IMR-90 (cell line): ENCODE measurements around the gene KLHL29. TPM values are rescaled to one million over a fixed set of nuclear protein-coding genes. Genes with fewer than 3 reads are reported as not detected.
A peak's percentile ranks its signal among the peaks of the same experiment; 100 is the strongest.

Source experiments
- ATAC-seq: fragments of 200-7000 bp; cut with Tn5 transposase; 2 replicates; pipeline ENCODE4 v1.9.1; 2020; ENCODE audit warnings: low read depth, mild to moderate bottlenecking, moderate library complexity
- BruUV-seq: library from RNA; stranded (reverse); fragments of 400-500 nt; replicated peaks from 2 replicates; lab custom pipeline; 2021; lab: Mats Ljungman, UMichigan
- CTCF ChIA-PET: fragments of 300-600 bp; formaldehyde crosslinking; extraction: SDS; loops from one replicate; lab custom pipeline; 2021; ENCODE audit warnings: antibody characterized with exemption; lab: Yijun Ruan, JAX
- POLR2A ChIA-PET: fragments of 300-600 bp; sonication (Branson Sonifier 250); formaldehyde crosslinking; loops from one replicate; lab custom pipeline; 2022; ENCODE audit warnings: antibody characterized with exemption; ENCODE audit not compliant: unreplicated experiment; lab: Charles Lee
- DNase-seq: peaks from one replicate; pipeline ENCODE4 v3.0.0; 2013
- H2AFZ ChIP-seq: replicated peaks from 2 replicates; pipeline ENCODE3; 2013; ENCODE audit warnings: low read length, mild to moderate bottlenecking; ENCODE audit not compliant: poor library complexity
- H2AK5ac ChIP-seq: 2 replicates; pipeline ENCODE4 v1.6.1; 2013; ENCODE audit warnings: low read depth, low read length, inconsistent platforms
- H2AK9ac ChIP-seq: replicated peaks from 2 replicates; pipeline ENCODE3; 2013; ENCODE audit warnings: mild to moderate bottlenecking, low read depth, low read length, moderate library complexity; ENCODE audit not compliant: poor library complexity
- H2BK120ac ChIP-seq: 2 replicates; pipeline ENCODE4 v1.6.1; 2013; ENCODE audit warnings: low read depth, low read length, inconsistent platforms
- H2BK15ac ChIP-seq: 3 replicates; pipeline ENCODE4 v1.6.1; 2013; ENCODE audit warnings: low read depth, low read length, inconsistent platforms
- H2BK20ac ChIP-seq: 2 replicates; pipeline ENCODE4 v1.6.1; 2013; ENCODE audit warnings: low read depth, mild to moderate bottlenecking, inconsistent platforms, low read length, moderate library complexity
- H2BK5ac ChIP-seq: 2 replicates; pipeline ENCODE4 v1.6.1; 2013; ENCODE audit warnings: mild to moderate bottlenecking, low read depth, low read length, inconsistent platforms; ENCODE audit not compliant: poor library complexity, severe bottlenecking
- H3K14ac ChIP-seq: replicated peaks from 2 replicates; pipeline ENCODE4 v1.6.1; 2013; ENCODE audit warnings: low read depth, low read length, inconsistent platforms
- H3K18ac ChIP-seq: 2 replicates; pipeline ENCODE4 v1.6.1; 2013; ENCODE audit warnings: low read depth, low read length, control low read depth
- H3K23ac ChIP-seq: 2 replicates; pipeline ENCODE4 v1.6.1; 2013; ENCODE audit warnings: low read depth, low read length, inconsistent platforms
- H3K27ac ChIP-seq: 2 replicates; pipeline ENCODE4 v1.5.1; 2013; ENCODE audit warnings: mild to moderate bottlenecking, control low read depth, low read length; ENCODE audit not compliant: insufficient read depth
- H3K27me3 ChIP-seq: 2 replicates; pipeline ENCODE4 v1.6.1; 2013; ENCODE audit warnings: low read length; ENCODE audit not compliant: control insufficient read depth, insufficient read depth
- H3K36me3 ChIP-seq: 2 replicates; pipeline ENCODE4 v1.6.1; 2013; ENCODE audit warnings: low read length, mixed read lengths; ENCODE audit not compliant: control insufficient read depth, insufficient read depth
- H3K4ac ChIP-seq: 2 replicates; pipeline ENCODE4 v1.6.1; 2013; ENCODE audit warnings: low read depth, low read length, inconsistent platforms
- H3K4me1 ChIP-seq: 2 replicates; pipeline ENCODE4 v1.6.1; 2013; ENCODE audit warnings: low read length, mixed read lengths; ENCODE audit not compliant: control insufficient read depth, insufficient read depth
- H3K4me2 ChIP-seq: 2 replicates; pipeline ENCODE4 v1.6.1; 2013; ENCODE audit warnings: low read depth, mild to moderate bottlenecking, control low read depth, low read length, moderate library complexity
- H3K4me3 ChIP-seq: 2 replicates; pipeline ENCODE4 v1.5.1; 2013; ENCODE audit warnings: low read depth, mild to moderate bottlenecking, control low read depth, low read length, moderate library complexity; ENCODE audit not compliant: insufficient read depth
- H3K56ac ChIP-seq: 2 replicates; pipeline ENCODE4 v1.6.1; 2013; ENCODE audit warnings: low read length, inconsistent platforms; ENCODE audit not compliant: insufficient read depth; ENCODE audit errors: extremely low read depth
- H3K79me1 ChIP-seq, 2 experiments: 2 replicates each; pipeline ENCODE4 v1.6.1; 2013; ENCODE audit warnings: low read length in 2 of 2, inconsistent platforms in 1 of 2, low read depth in 1 of 2
- H3K9ac ChIP-seq: 2 replicates; pipeline ENCODE4 v1.6.1; 2013; ENCODE audit warnings: low read depth, low read length, control low read depth
- H3K9me1 ChIP-seq: 2 replicates; pipeline ENCODE4 v1.6.1; 2013; ENCODE audit warnings: low read length, inconsistent platforms; ENCODE audit not compliant: insufficient read depth
- H3K9me3 ChIP-seq: 2 replicates; pipeline ENCODE4 v1.6.1; 2013; ENCODE audit warnings: low read length; ENCODE audit not compliant: control insufficient read depth, insufficient read depth
- H4K20me1 ChIP-seq: 2 replicates; pipeline ENCODE4 v1.6.1; 2013; ENCODE audit warnings: low read length, inconsistent platforms; ENCODE audit not compliant: insufficient read depth
- H4K5ac ChIP-seq: 2 replicates; pipeline ENCODE4 v1.6.1; 2013; ENCODE audit warnings: mild to moderate bottlenecking, low read depth, low read length, control low read depth
- H4K8ac ChIP-seq, 2 experiments: 2 replicates each; pipeline ENCODE4 v1.6.1; 2013; ENCODE audit warnings: low read depth in 2 of 2, low read length in 2 of 2, control low read depth in 1 of 2, inconsistent platforms in 1 of 2
- H4K91ac ChIP-seq: 2 replicates; pipeline ENCODE4 v1.6.1; 2013; ENCODE audit warnings: low read depth, low read length, inconsistent platforms; ENCODE audit not compliant: insufficient read depth
- BHLHE40 ChIP-seq: fragments of 150-350 bp; IDR thresholded peaks from 2 replicates; pipeline ENCODE4 v1.6.1; 2016; ENCODE audit warnings: mild to moderate bottlenecking, low read depth, low read length
- CEBPB ChIP-seq: IDR thresholded peaks from 2 replicates; pipeline ENCODE4 v1.6.1; 2012; ENCODE audit warnings: low read depth, low read length, improper control_type of control experiment
- CHD1 ChIP-seq: IDR thresholded peaks from 2 replicates; pipeline ENCODE4 v1.6.1; 2012; ENCODE audit warnings: low read depth, low read length, improper control_type of control experiment
- CTCF ChIP-seq: conservative IDR thresholded peaks from 2 replicates; pipeline ENCODE4 v1.5.1; 2012; ENCODE audit warnings: mild to moderate bottlenecking, low read depth, low read length, improper control_type of control experiment
- FOS ChIP-seq: fragments of 150-350 bp; IDR thresholded peaks from 2 replicates; pipeline ENCODE4 v1.6.1; 2016; ENCODE audit warnings: low read depth, low read length
- MAFK ChIP-seq: IDR thresholded peaks from 2 replicates; pipeline ENCODE4 v1.6.1; 2012; ENCODE audit warnings: low read depth, low read length, improper control_type of control experiment
- MAZ ChIP-seq: IDR thresholded peaks from 2 replicates; pipeline ENCODE4 v1.6.1; 2012; ENCODE audit warnings: low read depth, mild to moderate bottlenecking, low read length, improper control_type of control experiment, moderate library complexity, borderline replicate concordance
- MXI1 ChIP-seq: IDR thresholded peaks from 2 replicates; pipeline ENCODE4 v1.6.1; 2012; ENCODE audit warnings: low read depth, mild to moderate bottlenecking, low read length, moderate library complexity, borderline replicate concordance
- NFE2L2 ChIP-seq: fragments of 150-350 bp; IDR thresholded peaks from 2 replicates; pipeline ENCODE4 v1.6.1; 2016; ENCODE audit warnings: low read depth, mild to moderate bottlenecking, low read length
- POLR2A ChIP-seq: IDR thresholded peaks from 2 replicates; pipeline ENCODE4 v1.6.1; 2012; ENCODE audit warnings: mild to moderate bottlenecking, low read depth, low read length
- RAD21 ChIP-seq: IDR thresholded peaks from 2 replicates; pipeline ENCODE4 v1.6.1; 2012; ENCODE audit warnings: low read length, improper control_type of control experiment
- RCOR1 ChIP-seq: IDR thresholded peaks from 2 replicates; pipeline ENCODE4 v1.6.1; 2012; ENCODE audit warnings: mild to moderate bottlenecking, low read length, improper control_type of control experiment; ENCODE audit not compliant: insufficient replicate concordance
- RFX5 ChIP-seq: IDR thresholded peaks from 2 replicates; pipeline ENCODE4 v1.8.0; 2012; ENCODE audit warnings: low read depth, mild to moderate bottlenecking, low read length, moderate library complexity
- SMC3 ChIP-seq: fragments of 150-350 bp; IDR thresholded peaks from 2 replicates; pipeline ENCODE4 v1.6.1; 2016; ENCODE audit warnings: low read depth, mild to moderate bottlenecking, antibody characterized with exemption, low read length, moderate library complexity
- WGBS, 2 experiments: methylation state at CpG; one replicate each; pipeline versions ENCODE4 v1.1.5 to v1.1.7; 2013; ENCODE audit warnings: missing lambda C conversion rate in 2 of 2; ENCODE audit not compliant: insufficient read length in 1 of 2; ENCODE audit errors: extremely low coverage in 2 of 2; 5-methylcytosine and 5-hydroxymethylcytosine counted together
- dilution Hi-C: fragments of 300-500 bp; cut with HindIII; formaldehyde crosslinking; loops from one replicate; pipeline ENCODE4 v1.14.3; 2018; ENCODE audit warnings: low sequenced_read_pairs; ENCODE audit not compliant: unreplicated experiment
- in situ Hi-C: fragments of 300-500 bp; cut with MboI; formaldehyde crosslinking; loops from 3 replicates; pipeline ENCODE4 v1.14.3; 2019; ENCODE audit warnings: low sequenced_read_pairs, inconsistent platforms, mixed read lengths
- intact Hi-C: fragments of 100-400 bp; cut with micrococcal nuclease; formaldehyde crosslinking; loops from 2 replicates; pipeline ENCODE4 v1.10.0; 2022
- polyA plus RNA-seq, 3 experiments: library from polyadenylated mRNA; depleted of rRNA; stranded (reverse); fragments of >200 nt; gene quantifications; 2 replicates each; pipeline ENCODE4 v1.2.3, GENCODE V29; 2012; ENCODE audit warnings: low replicate concordance in 1 of 3
- total RNA-seq: library from RNA; depleted of rRNA; stranded (reverse); fragments of >200 nt; gene quantifications from 2 replicates; pipeline ENCODE4 v1.2.3, GENCODE V29; 2012
- TF ChIP-seq, protein P1 (sequence below): fragments of 150-350 bp; IDR thresholded peaks from 2 replicates; pipeline ENCODE4 v1.6.1; 2017; ENCODE audit warnings: mild to moderate bottlenecking, antibody characterized with exemption, low read length, low read depth
- TF ChIP-seq, protein P2 (sequence below): fragments of 150-350 bp; IDR thresholded peaks from 2 replicates; pipeline ENCODE4 v1.6.1; 2016; ENCODE audit warnings: low read depth, mild to moderate bottlenecking, low read length, moderate library complexity, borderline replicate concordance

The KLHL29 gene
- total and polyA plus RNA-seq, 2 of the 4 experiments (the other 2 are of a cell fraction), result 2.0 to 8.0 TPM

DNA sequence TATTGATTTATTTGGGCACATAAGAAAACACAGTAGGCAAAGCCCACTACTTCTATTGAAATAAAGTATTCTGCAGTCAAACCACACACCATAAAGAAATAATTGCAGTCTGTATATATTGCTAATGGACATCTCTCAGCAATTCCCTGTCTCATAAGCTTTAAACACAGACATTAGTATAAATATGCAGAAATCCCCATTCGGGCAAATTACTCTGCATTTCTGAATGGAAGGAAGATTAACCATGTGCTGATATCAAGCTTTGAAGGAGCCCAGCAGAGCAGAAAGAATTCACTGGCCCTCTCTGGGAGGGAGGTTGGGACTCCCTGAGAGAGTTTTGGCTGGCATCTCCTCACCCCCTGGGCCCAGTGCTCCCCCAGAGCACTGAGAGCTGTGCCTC, 272.4 kb downstream of the KLHL29 start:
- H2BK5ac ChIP-seq, result no peak overlapping the region
- no peaks in the 10 kb centered on the region for H3K27me3 ChIP-seq
- H3K36me3 ChIP-seq, result peaks cover 3% of the 10 kb centered on the region; the same call in 1 of the 2 replicates
- H3K4me2 ChIP-seq, result no peak overlapping the region
- H3K14ac ChIP-seq, result no peak overlapping the region
- no peak overlapping the region for H3K56ac ChIP-seq
- H3K4me3 ChIP-seq, result no peak overlapping the region
- ChIA-PET POLR2A (no interaction called here), CTCF (interaction anchor here (0.7 kb wide), 1 partner anchor 40 kb away, joined by 3 read pairs; no protein-coding TSS in a partner anchor)
- WGBS, 2 experiments, result no CpG with 5 or more reads among the region's 1 CpG
- no peaks in the 10 kb centered on the region for H4K20me1 ChIP-seq
- H4K8ac ChIP-seq, result no peak overlapping the region
- no peaks in the 10 kb centered on the region for H3K9me3 ChIP-seq
- H2AK9ac ChIP-seq, result peak overlapping the region; percentile 32
- H2AK5ac ChIP-seq, result no peak overlapping the region
- no peaks in the 10 kb centered on the region; the same call in 1 of the 2 replicates for H3K4me1 ChIP-seq
- no peak overlapping the region for H4K5ac ChIP-seq
- DNase-seq, result no peak
- no TSS peak for BruUV-seq
- H2BK15ac ChIP-seq, result no peak overlapping the region
- in situ Hi-C loops, result no loop called here
- H2BK120ac ChIP-seq, result no peak overlapping the region
- no peak overlapping the region for H3K23ac ChIP-seq
- no peak overlapping the region for H2AFZ ChIP-seq
- no peak overlapping the region for H2BK20ac ChIP-seq
- dilution Hi-C loops, result no loop called here
- no peaks in the 10 kb centered on the region for H3K79me1 ChIP-seq
- H3K27ac ChIP-seq, result no peak overlapping the region
- peaks cover 1% of the 10 kb centered on the region for H3K9me1 ChIP-seq
- ATAC-seq, result no peak
- H3K4ac ChIP-seq, result no peak overlapping the region
- H3K9ac ChIP-seq, result no peak overlapping the region
- intact Hi-C loops, result no loop called here
- H3K18ac ChIP-seq, result no peak overlapping the region
- no peak for TF ChIP-seq MAFK
- TF ChIP-seq MXI1, result no peak
- TF ChIP-seq RCOR1, result no peak
- TF ChIP-seq NFE2L2, result no peak
- no peak for TF ChIP-seq RAD21
- TF ChIP-seq, protein P1, sequence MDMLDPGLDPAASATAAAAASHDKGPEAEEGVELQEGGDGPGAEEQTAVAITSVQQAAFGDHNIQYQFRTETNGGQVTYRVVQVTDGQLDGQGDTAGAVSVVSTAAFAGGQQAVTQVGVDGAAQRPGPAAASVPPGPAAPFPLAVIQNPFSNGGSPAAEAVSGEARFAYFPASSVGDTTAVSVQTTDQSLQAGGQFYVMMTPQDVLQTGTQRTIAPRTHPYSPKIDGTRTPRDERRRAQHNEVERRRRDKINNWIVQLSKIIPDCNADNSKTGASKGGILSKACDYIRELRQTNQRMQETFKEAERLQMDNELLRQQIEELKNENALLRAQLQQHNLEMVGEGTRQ, result no peak
- TF ChIP-seq, protein P2, sequence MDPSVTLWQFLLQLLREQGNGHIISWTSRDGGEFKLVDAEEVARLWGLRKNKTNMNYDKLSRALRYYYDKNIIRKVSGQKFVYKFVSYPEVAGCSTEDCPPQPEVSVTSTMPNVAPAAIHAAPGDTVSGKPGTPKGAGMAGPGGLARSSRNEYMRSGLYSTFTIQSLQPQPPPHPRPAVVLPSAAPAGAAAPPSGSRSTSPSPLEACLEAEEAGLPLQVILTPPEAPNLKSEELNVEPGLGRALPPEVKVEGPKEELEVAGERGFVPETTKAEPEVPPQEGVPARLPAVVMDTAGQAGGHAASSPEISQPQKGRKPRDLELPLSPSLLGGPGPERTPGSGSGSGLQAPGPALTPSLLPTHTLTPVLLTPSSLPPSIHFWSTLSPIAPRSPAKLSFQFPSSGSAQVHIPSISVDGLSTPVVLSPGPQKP, result no peak
- no peak for TF ChIP-seq SMC3
- no peak for TF ChIP-seq FOS
- TF ChIP-seq RFX5, result no peak
- TF ChIP-seq MAZ, result no peak
- no peak for TF ChIP-seq CHD1
- TF ChIP-seq BHLHE40, result no peak
- TF ChIP-seq CTCF, result no peak
- TF ChIP-seq POLR2A, result no peak
- no peak for TF ChIP-seq CEBPB
- H4K91ac ChIP-seq, result no peak overlapping the region
